NT2/D1 (cell line): ENCODE results near the gene MADD.

Experiments used
- SUZ12 ChIP-seq: IDR thresholded peaks from 2 replicates; pipeline ENCODE4 v1.6.1; 2011; ENCODE audit not compliant: insufficient read length, insufficient read depth; ENCODE audit errors: extremely low read depth
- YY1 ChIP-seq: IDR thresholded peaks from 2 replicates; pipeline ENCODE4 v1.6.1; 2011; ENCODE audit not compliant: insufficient read length, insufficient read depth
- ZNF274 ChIP-seq: IDR thresholded peaks from 2 replicates; pipeline ENCODE4 v1.6.1; 2011; ENCODE audit warnings: mild to moderate bottlenecking, low read depth, low read length

- no peak for TF ChIP-seq SUZ12
- no peak for TF ChIP-seq ZNF274
- no peak for TF ChIP-seq YY1
Observed at GRCh38 chr11:47222696-47223095, 47.2 kb upstream of the MADD start.
